ENCODE measurements around the gene TTLL11. TPM values are rescaled to one million over a fixed set of nuclear protein-coding genes. Genes with fewer than 3 reads are reported as not detected.
A peak's percentile ranks its signal among the peaks of the same experiment; 100 is the strongest.

TTLL11 gene
- total RNA-seq, 4 donors from 2014 or later, result 3.0 to 9.9 (median 7.4) TPM

GRCh38 chr9:122134822-122135528 is 41.9 kb upstream of the TTLL11 start:
- no peak for DNase-seq
- H3K27ac ChIP-seq, result no peak overlapping the region
- TF ChIP-seq CTCF (IDR thresholded peaks at IDR 0.05) (no peak), POLR2A (IDR thresholded peaks at IDR 0.05) (no peak)

GRCh38 chr9:122133984-122134535 is 41.0 kb upstream of the TTLL11 start:
- Histone ChIP-seq H3K4me3 (no peak overlapping the region), H3K36me3 (no peaks in the 10 kb centered on the region), H3K4me1 (no peaks in the 10 kb centered on the region), H3K27me3 (no peaks in the 10 kb centered on the region), H3K9me3 (no peaks in the 10 kb centered on the region), H3K27ac (no peak overlapping the region)
- no peak for DNase-seq
- TF ChIP-seq POLR2A (IDR thresholded peaks at IDR 0.05), result no peak
- TF ChIP-seq CTCF (IDR thresholded peaks at IDR 0.05), result no peak

More at GRCh38 chr9:122134822-122135528, 41.9 kb upstream of the TTLL11 start:
- Histone ChIP-seq H3K27me3 (no peaks in the 10 kb centered on the region), H3K9me3 (no peaks in the 10 kb centered on the region), H3K4me3 (no peak overlapping the region), H3K36me3 (no peaks in the 10 kb centered on the region), H3K4me1 (no peaks in the 10 kb centered on the region)

- no peaks in the 10 kb centered on the region for H3K27me3 ChIP-seq
- no peaks in the 10 kb centered on the region for H3K4me1 ChIP-seq
- DNase-seq, result peak in 1 of 3 donors; percentile 43
- TF ChIP-seq POLR2A (IDR thresholded peaks at IDR 0.05), result no peak
- no peaks in the 10 kb centered on the region for H3K36me3 ChIP-seq
- no peaks in the 10 kb centered on the region for H3K9me3 ChIP-seq
- H3K27ac ChIP-seq, result no peak overlapping the region
- H3K4me3 ChIP-seq, result no peak overlapping the region
These were observed 40.3 kb upstream of the TTLL11 start for GRCh38 chr9:122133263-122133983.

- peak in 1 of 3 donors; percentile 21 for DNase-seq
- Histone ChIP-seq H3K4me1 (no peaks in the 10 kb centered on the region), H3K4me3 (no peak overlapping the region), H3K27ac (no peak overlapping the region), H3K9me3 (no peaks in the 10 kb centered on the region), H3K27me3 (no peaks in the 10 kb centered on the region), H3K36me3 (no peaks in the 10 kb centered on the region)
- TF ChIP-seq POLR2A (IDR thresholded peaks at IDR 0.05) (no peak), CTCF (IDR thresholded peaks at IDR 0.05) (no peak)
These were observed 39.4 kb upstream of the TTLL11 start for GRCh38 chr9:122132539-122132938.

GRCh38 chr9:122131401-122132001 is 38.4 kb upstream of the TTLL11 start:
- Histone ChIP-seq H3K27me3 (peaks cover 0 to 4% of the 10 kb centered on the region in 2 donors), H3K9me3 (no peaks in the 10 kb centered on the region), H3K36me3 (no peaks in the 10 kb centered on the region), H3K27ac (no peak overlapping the region), H3K4me1 (peaks cover 0 to 6% (median 2%) of the 10 kb centered on the region in 4 donors), H3K4me3 (no peak overlapping the region)
- TF ChIP-seq CTCF (IDR thresholded peaks at IDR 0.05) (no peak), POLR2A (IDR thresholded peaks at IDR 0.05) (no peak)
- DNase-seq, result peak in 1 of 3 donors; percentile 25

Measured in Peyer's patch (tissue), 4 donors.